ENCODE results near the gene SEMA4C. TPM values are rescaled to one million over a fixed set of nuclear protein-coding genes. Genes with fewer than 3 reads are reported as not detected.

Gene SEMA4C
- total RNA-seq, 2 donors from 2014 or later = 82.5 to 92.1 TPM

GRCh38 chr2:96866586-96866985, 3.3 kb downstream of the SEMA4C start:
- 95% methylated on average over 8 of the region's 8 CpGs; no CpG with 5 or more reads in 1 of the 2 experiments for WGBS, 2 experiments (ENCODE audit: insufficient coverage in 1 of 2, insufficient read length in 1 of 2)
- Histone ChIP-seq H3K36me3 (ENCODE audit: control insufficient read depth, insufficient read depth, low read length) (peaks cover 54% of the 10 kb centered on the region), H3K9me3 (ENCODE audit: control insufficient read depth, low read length) (no peaks in the 10 kb centered on the region), H3K27ac (ENCODE audit: low read depth, low read length) (no peak overlapping the region), H3K4me3 (ENCODE audit: low read length) (no peak overlapping the region), H3K4me1 (ENCODE audit: control insufficient read depth, insufficient read depth, low read length) (no peaks in the 10 kb centered on the region), H3K27me3 (ENCODE audit: control insufficient read depth, insufficient read depth, low read length, poor library complexity, severe bottlenecking) (no peaks in the 10 kb centered on the region), H3K9ac (ENCODE audit: extremely low read depth, low read length, poor library complexity, severe bottlenecking) (no peak overlapping the region)
- Mint-ChIP-seq H3K4me3 (peak overlapping the region; percentile 83), H3K27ac (no peak overlapping the region), H3K9me3 (no peaks in the 10 kb centered on the region), H3K36me3 (ENCODE audit: low read depth) (peaks cover 40% of the 10 kb centered on the region), H3K27me3 (ENCODE audit: insufficient read depth) (no peaks in the 10 kb centered on the region), H3K4me1 (peaks cover 16% of the 10 kb centered on the region)
- DNase-seq = no peak
- TF ChIP-seq CTCF (conservative IDR thresholded peaks at IDR 0.05) = no peak

- TF ChIP-seq CTCF (conservative IDR thresholded peaks at IDR 0.05) = no peak
- no peaks in the 10 kb centered on the region for H3K27me3 ChIP-seq (ENCODE audit: control insufficient read depth, insufficient read depth, low read length, poor library complexity, severe bottlenecking)
- DNase-seq = no peak
- no peak overlapping the region for H3K4me3 Mint-ChIP-seq
- peaks cover 16% of the 10 kb centered on the region for H3K4me1 Mint-ChIP-seq
- H3K4me3 ChIP-seq (ENCODE audit: low read length) = no peak overlapping the region
- 96 to 99% methylated on average over 11 to 14 of the region's 14 CpGs for WGBS, 2 experiments (ENCODE audit: insufficient coverage in 1 of 2, insufficient read length in 1 of 2)
- peaks cover 58% of the 10 kb centered on the region for H3K36me3 ChIP-seq (ENCODE audit: control insufficient read depth, insufficient read depth, low read length)
- peaks cover 44% of the 10 kb centered on the region for H3K36me3 Mint-ChIP-seq (ENCODE audit: low read depth)
- no peak overlapping the region for H3K9ac ChIP-seq (ENCODE audit: extremely low read depth, low read length, poor library complexity, severe bottlenecking)
- no peaks in the 10 kb centered on the region for H3K4me1 ChIP-seq (ENCODE audit: control insufficient read depth, insufficient read depth, low read length)
- H3K27me3 Mint-ChIP-seq (ENCODE audit: insufficient read depth) = no peaks in the 10 kb centered on the region
- no peaks in the 10 kb centered on the region for H3K9me3 Mint-ChIP-seq
- H3K27ac ChIP-seq (ENCODE audit: low read depth, low read length) = no peak overlapping the region
- no peak overlapping the region for H3K27ac Mint-ChIP-seq
- no peaks in the 10 kb centered on the region for H3K9me3 ChIP-seq (ENCODE audit: control insufficient read depth, low read length)
Observed at GRCh38 chr2:96866149-96866548, 3.7 kb downstream of the SEMA4C start.

GRCh38 chr2:96865654-96866053, 4.2 kb downstream of the SEMA4C start:
- H3K27me3 Mint-ChIP-seq (ENCODE audit: insufficient read depth) = no peaks in the 10 kb centered on the region
- H3K27ac ChIP-seq (ENCODE audit: low read depth, low read length) = no peak overlapping the region
- 95 to 100% methylated on average over 7 to 16 of the region's 16 CpGs for WGBS, 2 experiments (ENCODE audit: insufficient coverage in 1 of 2, insufficient read length in 1 of 2)
- DNase-seq = no peak
- no peak overlapping the region for H3K4me3 Mint-ChIP-seq
- no peaks in the 10 kb centered on the region for H3K9me3 ChIP-seq (ENCODE audit: control insufficient read depth, low read length)
- H3K36me3 ChIP-seq (ENCODE audit: control insufficient read depth, insufficient read depth, low read length) = peaks cover 60% of the 10 kb centered on the region
- peaks cover 12% of the 10 kb centered on the region for H3K4me1 Mint-ChIP-seq
- H3K9me3 Mint-ChIP-seq = no peaks in the 10 kb centered on the region
- no peak overlapping the region for H3K27ac Mint-ChIP-seq
- no peak for TF ChIP-seq CTCF (conservative IDR thresholded peaks at IDR 0.05)
- no peaks in the 10 kb centered on the region for H3K27me3 ChIP-seq (ENCODE audit: control insufficient read depth, insufficient read depth, low read length, poor library complexity, severe bottlenecking)
- no peak overlapping the region for H3K9ac ChIP-seq (ENCODE audit: extremely low read depth, low read length, poor library complexity, severe bottlenecking)
- H3K4me1 ChIP-seq (ENCODE audit: control insufficient read depth, insufficient read depth, low read length) = no peaks in the 10 kb centered on the region
- no peak overlapping the region for H3K4me3 ChIP-seq (ENCODE audit: low read length)
- H3K36me3 Mint-ChIP-seq (ENCODE audit: low read depth) = peaks cover 44% of the 10 kb centered on the region
